HCT116 (cell line): Measurements from ENCODE around the gene DPP6. TPM values are rescaled to one million over a fixed set of nuclear protein-coding genes. Genes with fewer than 3 reads are reported as not detected.

ENCODE experiments used
- ATAC-seq: fragments of 200-7000 bp; cut with Tn5 transposase; 2 replicates; pipeline ENCODE4 v1.9.1; 2020; ENCODE audit warnings: mild to moderate bottlenecking, moderate library complexity
- BruUV-seq: library from RNA; stranded (reverse); fragments of 400-500 nt; replicated peaks from 2 replicates; lab custom pipeline; 2021; lab: Mats Ljungman, UMichigan
- CTCF ChIA-PET: fragments of 300-600 bp; sonication (Branson Sonifier 250); formaldehyde crosslinking; loops from one replicate; lab custom pipeline; 2021; ENCODE audit warnings: antibody characterized with exemption; lab: Charles Lee
- POLR2A ChIA-PET: fragments of 300-600, 350-600 bp; sonication (Branson Sonifier 250); formaldehyde crosslinking; loops from one replicate; lab custom pipeline; 2021; ENCODE audit warnings: antibody characterized with exemption; lab: Charles Lee
- RAD21 ChIA-PET, 2 experiments: fragments of 300-600 bp; sonication (Branson Sonifier 250); formaldehyde crosslinking; loops; one replicate each; lab custom pipeline; 2023; ENCODE audit warnings: low total read pairs in 2 of 2; ENCODE audit not compliant: uncharacterized antibody in 2 of 2, unreplicated experiment in 2 of 2, low non-redundant PET in 1 of 2; lab: Charles Lee
- DNase-seq: peaks from one replicate; pipeline ENCODE4 v3.0.0-alpha.2; 2010; ENCODE audit warnings: low read depth, low spot score
- H2AFZ ChIP-seq: fragments of 200-600 bp; shearing (Covaris generic), sonication (generic); 2 replicates; pipeline ENCODE4 v1.6.1; 2017; ENCODE audit warnings: low read depth, mixed run types, mixed read lengths, antibody characterized with exemption, low read length; ENCODE audit not compliant: poor library complexity, severe bottlenecking
- H3K27ac ChIP-seq: 2 replicates; pipeline ENCODE4 v1.5.1; 2012; ENCODE audit warnings: low read depth, low read length
- H3K27me3 ChIP-seq: fragments of 200-600 bp; sonication (generic); 2 replicates; pipeline ENCODE4 v1.6.1; 2016; ENCODE audit warnings: mixed run types, low read length, mixed read lengths; ENCODE audit not compliant: insufficient read depth
- H3K36me3 ChIP-seq, 2 experiments: fragments of 200-500 bp in 1 of 2; fragments of 200-600 bp in 1 of 2; sonication (Bioruptor generic) in 1 of 2; sonication (generic) in 1 of 2; 2 replicates each; pipeline versions ENCODE4 v1.5.1 to v1.6.1; 2014 to 2016; ENCODE audit warnings: low read length in 2 of 2, inconsistent platforms in 1 of 2, mixed read lengths in 1 of 2, mixed run types in 1 of 2; ENCODE audit not compliant: insufficient read depth in 2 of 2, control insufficient read depth in 1 of 2
- H3K4me1 ChIP-seq, 2 experiments: fragments of 200-600 bp in 1 of 2; sonication (generic) in 1 of 2; 2 replicates each; pipeline versions ENCODE4 v1.5.1 to v1.6.1; 2012 to 2017; ENCODE audit warnings: low read length in 2 of 2, inconsistent platforms in 1 of 2, mild to moderate bottlenecking in 1 of 2, mixed read lengths in 1 of 2, mixed run types in 1 of 2, moderate library complexity in 1 of 2; ENCODE audit not compliant: insufficient read depth in 2 of 2, control insufficient read depth in 1 of 2
- H3K4me2 ChIP-seq: fragments of 200-600 bp; sonication (generic); 2 replicates; pipeline ENCODE4 v1.6.1; 2017; ENCODE audit warnings: mixed run types, low read length, mixed read lengths
- H3K4me3 ChIP-seq, 2 experiments: fragments of 200-600 bp in 1 of 2; sonication (generic) in 1 of 2; replicated peaks in 1 of 2; 2 replicates each; pipeline ENCODE4 v1.5.1; 2011 to 2016; ENCODE audit warnings: low read length in 2 of 2, control low read depth in 1 of 2, low read depth in 1 of 2, mild to moderate bottlenecking in 1 of 2, mixed read lengths in 1 of 2, mixed run types in 1 of 2
- H3K79me2 ChIP-seq: fragments of 200-600 bp; sonication (generic); 2 replicates; pipeline ENCODE4 v1.6.1; 2017; ENCODE audit warnings: mild to moderate bottlenecking, mixed run types, low read length, moderate library complexity, mixed read lengths; ENCODE audit not compliant: insufficient read depth
- H3K9ac ChIP-seq: fragments of 200-600 bp; sonication (generic); 2 replicates; pipeline ENCODE4 v1.6.1; 2016; ENCODE audit warnings: low read length, mixed read lengths
- H3K9me2 ChIP-seq: fragments of 200-600 bp; sonication (generic), shearing (Covaris generic); 2 replicates; pipeline ENCODE4 v1.6.1; 2017; ENCODE audit warnings: mixed run types, mild to moderate bottlenecking, moderate library complexity; ENCODE audit not compliant: insufficient read depth
- H3K9me3 ChIP-seq, 2 experiments: fragments of 200-500 bp in 1 of 2; fragments of 200-600 bp in 1 of 2; sonication (Bioruptor generic) in 1 of 2; sonication (generic) in 1 of 2; 2 replicates each; pipeline ENCODE4 v1.6.1; 2014 to 2017; ENCODE audit warnings: low read length in 2 of 2, mixed read lengths in 2 of 2, inconsistent platforms in 1 of 2, low read depth in 1 of 2, mild to moderate bottlenecking in 1 of 2, mixed run types in 1 of 2, moderate library complexity in 1 of 2; ENCODE audit not compliant: control insufficient read depth in 1 of 2, insufficient read depth in 1 of 2
- H4K20me1 ChIP-seq: fragments of 200-600 bp; sonication (generic), shearing (Covaris generic); 2 replicates; pipeline ENCODE4 v1.6.1; 2017; ENCODE audit warnings: mixed run types, mild to moderate bottlenecking, moderate library complexity; ENCODE audit not compliant: insufficient read depth
- CBX3 ChIP-seq: IDR thresholded peaks from 2 replicates; pipeline ENCODE4 v1.6.1; 2012; ENCODE audit warnings: low read depth
- CTCF ChIP-seq, 3 experiments: fragments of 200-600 bp in 1 of 3; sonication (generic) in 1 of 3; IDR thresholded peaks in 2 of 3; conservative IDR thresholded peaks in 1 of 3; 2 replicates each; pipeline ENCODE4 v1.5.1; 2012 to 2017; ENCODE audit warnings: low read depth in 2 of 3, low read length in 2 of 3, antibody characterized with exemption in 1 of 3, borderline replicate concordance in 1 of 3, control low read depth in 1 of 3, mild to moderate bottlenecking in 1 of 3, mixed read lengths in 1 of 3, mixed run types in 1 of 3, moderate library complexity in 1 of 3; ENCODE audit not compliant: insufficient read depth in 1 of 3
- ELF1 ChIP-seq: IDR thresholded peaks from 2 replicates; pipeline ENCODE4 v1.6.1; 2012; ENCODE audit warnings: low read depth, borderline replicate concordance
- EZH2 ChIP-seq: fragments of 200-600 bp; sonication (generic); IDR thresholded peaks from 2 replicates; pipeline ENCODE4 v1.6.1; 2017; ENCODE audit warnings: antibody characterized with exemption, mixed run types
- EZH2phosphoT487 ChIP-seq: fragments of 200-600 bp; IDR thresholded peaks from 2 replicates; pipeline ENCODE4 v1.6.1; 2018; ENCODE audit warnings: antibody characterized with exemption, borderline replicate concordance
- JUND ChIP-seq: IDR thresholded peaks from 2 replicates; pipeline ENCODE4 v1.6.1; 2012
- MAX ChIP-seq: IDR thresholded peaks from 2 replicates; pipeline ENCODE4 v1.6.1; 2012
- POLR2AphosphoS5 ChIP-seq: IDR thresholded peaks from 2 replicates; pipeline ENCODE4 v1.6.1; 2011; ENCODE audit warnings: mild to moderate bottlenecking, low read depth, low read length, moderate library complexity
- RAD21 ChIP-seq: IDR thresholded peaks from 2 replicates; pipeline ENCODE4 v1.6.1; 2012; ENCODE audit warnings: low read depth, mild to moderate bottlenecking
- REST ChIP-seq: IDR thresholded peaks from 2 replicates; pipeline ENCODE4 v1.6.1; 2012; ENCODE audit warnings: low read depth
- SIN3A ChIP-seq: IDR thresholded peaks from 2 replicates; pipeline ENCODE4 v1.6.1; 2012; ENCODE audit warnings: low read depth
- SP1 ChIP-seq: IDR thresholded peaks from 2 replicates; pipeline ENCODE4 v1.6.1; 2012; ENCODE audit warnings: low read depth
- SRF ChIP-seq: IDR thresholded peaks from 2 replicates; pipeline ENCODE4 v1.6.1; 2012; ENCODE audit warnings: low read depth
- TCF7L2 ChIP-seq: IDR thresholded peaks from 2 replicates; pipeline ENCODE4 v1.7.0; 2011; ENCODE audit warnings: borderline replicate concordance, inconsistent platforms; ENCODE audit not compliant: insufficient read depth, insufficient read length; ENCODE audit errors: extremely low read depth
- YY1 ChIP-seq: IDR thresholded peaks from 2 replicates; pipeline ENCODE4 v1.6.1; 2011; ENCODE audit warnings: low read length, low read depth, moderate library complexity, mild to moderate bottlenecking; ENCODE audit not compliant: insufficient replicate concordance; ENCODE audit errors: extremely low read depth
- ZFX ChIP-seq: fragments of 450-650 bp; IDR thresholded peaks from 2 replicates; pipeline ENCODE4 v1.6.1; 2017
- ZNF274 ChIP-seq: fragments of 200-500 bp; sonication (Bioruptor generic); IDR thresholded peaks from 2 replicates; pipeline ENCODE4 v1.6.1; 2014; ENCODE audit warnings: mild to moderate bottlenecking, low read depth, low read length, inconsistent platforms
- intact Hi-C: fragments of 100-400 bp; cut with micrococcal nuclease; formaldehyde crosslinking; loops from 2 replicates; pipeline ENCODE4 v1.10.0; 2022
- total RNA-seq: library from RNA; stranded (reverse); gene quantifications from one replicate; pipeline ENCODE4 v1.2.1, GENCODE V29; 2021; ENCODE audit not compliant: unreplicated experiment

The DPP6 gene
- total RNA-seq, 1 experiment from 2014 or later, result not detected

DNA sequence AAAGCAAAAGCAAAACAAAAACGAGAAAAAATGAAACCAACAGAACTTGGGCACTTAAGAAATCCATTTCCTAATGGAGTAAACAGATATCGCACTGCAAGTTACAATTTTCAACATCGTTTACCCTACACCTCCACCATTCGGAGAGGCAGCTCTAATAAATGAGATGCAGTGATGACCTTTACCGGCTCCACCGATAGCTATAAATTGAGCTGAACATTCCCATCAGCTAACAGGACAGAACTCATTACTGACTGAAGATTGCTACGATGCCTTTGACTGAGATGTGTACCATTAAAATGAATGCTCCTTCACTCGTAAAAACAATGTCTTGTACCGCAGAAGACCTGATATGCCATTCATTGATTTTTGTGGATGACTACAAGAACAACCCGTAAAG, 465.6 kb downstream of the DPP6 start:
- Histone ChIP-seq H3K4me2 (no peak overlapping the region), H3K9me3 (peaks cover 7 to 16% of the 10 kb centered on the region in 2 experiments; a peak in 2 of 4 replicates), H3K4me3 (no peak overlapping the region), H3K27me3 (no peaks in the 10 kb centered on the region), H3K27ac (no peak overlapping the region), H3K9me2 (no peaks in the 10 kb centered on the region), H2AFZ (no peak overlapping the region), H3K79me2 (no peaks in the 10 kb centered on the region), H3K9ac (no peak overlapping the region), H3K4me1 (no peaks in the 10 kb centered on the region), H3K36me3 (no peaks in the 10 kb centered on the region), H4K20me1 (no peaks in the 10 kb centered on the region)
- RAD21 ChIA-PET, result no interaction called here
- CTCF ChIA-PET, result no interaction called here
- ATAC-seq, result no peak
- POLR2A ChIA-PET, result no interaction called here
- no peak for DNase-seq
- intact Hi-C loops, result no loop called here
- BruUV-seq, result no TSS peak
- TF ChIP-seq SRF (no peak), JUND (no peak), ZFX (no peak), RAD21 (no peak), EZH2 (no peak), CBX3 (no peak), EZH2phosphoT487 (no peak), REST (no peak), MAX (no peak), CTCF (IDR thresholded peaks at IDR 0.05 in 2 of 3, conservative IDR thresholded peaks at IDR 0.05 in 1 of 3; ENCODE audit: borderline replicate concordance in 1 of 3, insufficient read depth in 1 of 3, low read depth in 2 of 3, low read length in 2 of 3) (no peak), SP1 (no peak), YY1 (no peak), SIN3A (no peak), ELF1 (no peak), POLR2AphosphoS5 (no peak), ZNF274 (no peak), TCF7L2 (no peak)
